SK-N-SH (cell line): ENCODE measurements around the gene STEAP3. TPM values are rescaled to one million over a fixed set of nuclear protein-coding genes. Genes with fewer than 3 reads are reported as not detected.

Experiments used
- CTCF ChIA-PET: fragments of 300-600, 350-600 bp; formaldehyde crosslinking; extraction: SDS; loops from one replicate; lab custom pipeline; 2021; lab: Yijun Ruan, JAX
- POLR2A ChIA-PET: fragments of 350-600 bp; sonication (Branson Sonifier 250); formaldehyde crosslinking; extraction: SDS; loops from one replicate; lab custom pipeline; 2020; ENCODE audit warnings: antibody characterized with exemption, inconsistent platforms; lab: Yijun Ruan, JAX
- DNase-seq: peaks from one replicate; pipeline ENCODE4 v3.0.0; 2012
- H2AFZ ChIP-seq: fragments of 200-600 bp; sonication (generic); 2 replicates; pipeline ENCODE4 v1.8.1; 2016; ENCODE audit warnings: antibody characterized with exemption, mild to moderate bottlenecking, low read depth
- H3F3A ChIP-seq: fragments of 200-600 bp; sonication (generic); replicated peaks from 2 replicates; pipeline ENCODE3; 2016; ENCODE audit warnings: antibody characterized with exemption, mild to moderate bottlenecking; ENCODE audit not compliant: insufficient read depth
- H3K27ac ChIP-seq, 2 experiments: fragments of 200-500 bp in 1 of 2; fragments of 200-600 bp in 1 of 2; sonication (Bioruptor generic) in 1 of 2; sonication (generic), shearing (Covaris generic) in 1 of 2; 2 replicates each; pipeline versions ENCODE4 v1.5.1 to v1.6.1; 2014 to 2016; ENCODE audit warnings: low read depth in 2 of 2, inconsistent platforms in 1 of 2, low read length in 1 of 2, mild to moderate bottlenecking in 1 of 2, mixed read lengths in 1 of 2
- H3K27me3 ChIP-seq: fragments of 200-600 bp; sonication (generic), shearing (Covaris generic); 2 replicates; pipeline ENCODE4 v1.6.1; 2016; ENCODE audit warnings: mixed run types; ENCODE audit not compliant: insufficient read depth
- H3K36me3 ChIP-seq, 2 experiments: fragments of 200-500 bp in 1 of 2; fragments of 200-600 bp in 1 of 2; sonication (Bioruptor generic) in 1 of 2; sonication (generic) in 1 of 2; replicated peaks in 1 of 2; 2 replicates each; pipeline versions ENCODE3 to v1.5.1; 2014 to 2016; ENCODE audit warnings: low read length in 1 of 2, mild to moderate bottlenecking in 1 of 2; ENCODE audit not compliant: insufficient read depth in 2 of 2, control insufficient read depth in 1 of 2
- H3K4me1 ChIP-seq, 2 experiments: fragments of 200-500 bp in 1 of 2; fragments of 200-600 bp in 1 of 2; sonication (Bioruptor generic) in 1 of 2; sonication (generic), shearing (Covaris generic) in 1 of 2; 2 replicates each; pipeline versions ENCODE4 v1.5.1 to v1.6.1; 2014 to 2016; ENCODE audit warnings: low read depth in 1 of 2, low read length in 1 of 2, mixed run types in 1 of 2; ENCODE audit not compliant: insufficient read depth in 2 of 2, control insufficient read depth in 1 of 2
- H3K4me2 ChIP-seq: fragments of 200-600 bp; sonication (generic), shearing (Covaris generic); 2 replicates; pipeline ENCODE4 v1.6.1; 2017; ENCODE audit warnings: mixed run types
- H3K4me3 ChIP-seq, 2 experiments: fragments of 200-500 bp in 1 of 2; fragments of 200-600 bp in 1 of 2; sonication (Bioruptor generic) in 1 of 2; sonication (generic), shearing (Covaris generic) in 1 of 2; 2 replicates each; pipeline versions ENCODE4 v1.5.1 to v1.8.1; 2014 to 2016; ENCODE audit warnings: low read depth in 2 of 2, inconsistent platforms in 1 of 2, low read length in 1 of 2, mild to moderate bottlenecking in 1 of 2, mixed read lengths in 1 of 2, moderate library complexity in 1 of 2
- H3K79me2 ChIP-seq: fragments of 200-600 bp; sonication (generic); 2 replicates; pipeline ENCODE4 v1.8.1; 2017; ENCODE audit warnings: mild to moderate bottlenecking; ENCODE audit not compliant: insufficient read depth
- H3K9ac ChIP-seq: fragments of 200-600 bp; sonication (generic); 2 replicates; pipeline ENCODE4 v1.6.1; 2017; ENCODE audit warnings: mixed run types
- H3K9me2 ChIP-seq: fragments of 200-600 bp; sonication (generic); 2 replicates; pipeline ENCODE4 v1.6.1; 2017; ENCODE audit warnings: mixed run types
- H3K9me3 ChIP-seq: fragments of 200-600 bp; sonication (generic); 2 replicates; pipeline ENCODE4 v1.6.1; 2017; ENCODE audit warnings: mixed run types, mild to moderate bottlenecking, moderate library complexity
- H4K20me1 ChIP-seq: fragments of 200-600 bp; sonication (generic); 2 replicates; pipeline ENCODE4 v1.6.1; 2017; ENCODE audit warnings: mild to moderate bottlenecking, mixed run types; ENCODE audit not compliant: insufficient read depth
- ELF1 ChIP-seq: IDR thresholded peaks from 2 replicates; pipeline ENCODE4 v1.4.0; 2012
- EP300 ChIP-seq, 2 experiments: IDR thresholded peaks; 2 replicates each; pipeline versions ENCODE4 v1.4.0 to v1.6.1; 2012; ENCODE audit warnings: borderline replicate concordance in 1 of 2, low read depth in 1 of 2, low read length in 1 of 2
- EZH2phosphoT487 ChIP-seq: fragments of 200-600 bp; sonication (generic); IDR thresholded peaks from 2 replicates; pipeline ENCODE4 v1.6.1; 2017; ENCODE audit warnings: low read depth, mixed run types, mild to moderate bottlenecking, antibody characterized with exemption, moderate library complexity, borderline replicate concordance
- GABPA ChIP-seq: IDR thresholded peaks from 2 replicates; pipeline ENCODE4 v1.4.0; 2012; ENCODE audit warnings: low read depth, mild to moderate bottlenecking
- MEF2A ChIP-seq: IDR thresholded peaks from 2 replicates; pipeline ENCODE4 v1.4.0; 2012; ENCODE audit warnings: low read depth, borderline replicate concordance
- MXI1 ChIP-seq: IDR thresholded peaks from 2 replicates; pipeline ENCODE4 v1.6.1; 2012; ENCODE audit warnings: mild to moderate bottlenecking, low read depth, low read length, improper control_type of control experiment
- NRF1 ChIP-seq: IDR thresholded peaks from 2 replicates; pipeline ENCODE4 v1.6.1; 2012; ENCODE audit warnings: low read depth, mild to moderate bottlenecking, low read length
- RAD21 ChIP-seq: IDR thresholded peaks from 2 replicates; pipeline ENCODE4 v1.6.1; 2012; ENCODE audit warnings: mild to moderate bottlenecking, low read length
- RCOR1 ChIP-seq: fragments of 150-350 bp; IDR thresholded peaks from 2 replicates; pipeline ENCODE4 v1.6.1; 2017; ENCODE audit warnings: antibody characterized with exemption, low read length
- RFX5 ChIP-seq: IDR thresholded peaks from 2 replicates; pipeline ENCODE4 v1.6.1; 2012; ENCODE audit warnings: mild to moderate bottlenecking, improper control_type of control experiment, low read length
- TAF1 ChIP-seq: IDR thresholded peaks from 2 replicates; pipeline ENCODE4 v1.6.1; 2012; ENCODE audit warnings: low read depth, mild to moderate bottlenecking, low read length, moderate library complexity, borderline replicate concordance
- YY1 ChIP-seq: IDR thresholded peaks from 2 replicates; pipeline ENCODE4 v1.4.0; 2012; ENCODE audit warnings: low read depth, mild to moderate bottlenecking
- WGBS: methylation state at CpG from one replicate; pipeline ENCODE4 v1.1.6; 2017; ENCODE audit warnings: low lambda C conversion rate; 5-methylcytosine and 5-hydroxymethylcytosine counted together
- polyA plus RNA-seq, 3 experiments: library from polyadenylated mRNA; depleted of rRNA; stranded (reverse); fragments of >200 nt; gene quantifications; 2 replicates each; pipeline ENCODE4 v1.2.3, GENCODE V29; 2012
- TF ChIP-seq, protein P1 (sequence below): IDR thresholded peaks from 2 replicates; pipeline ENCODE4 v1.6.1; 2012; ENCODE audit warnings: mild to moderate bottlenecking, low read depth, low read length, moderate library complexity
- TF ChIP-seq, protein P2 (sequence below): IDR thresholded peaks from 2 replicates; pipeline ENCODE4 v1.4.0; 2012; ENCODE audit warnings: low read depth
- TF ChIP-seq, protein P3 (sequence below): fragments of 150-350 bp; IDR thresholded peaks from 2 replicates; pipeline ENCODE4 v1.6.1; 2016; ENCODE audit warnings: mild to moderate bottlenecking, low read depth, low read length

Gene STEAP3
- polyA plus RNA-seq, 1 of the 3 experiments (the other 2 are of a cell fraction): 30.6 TPM

DNA sequence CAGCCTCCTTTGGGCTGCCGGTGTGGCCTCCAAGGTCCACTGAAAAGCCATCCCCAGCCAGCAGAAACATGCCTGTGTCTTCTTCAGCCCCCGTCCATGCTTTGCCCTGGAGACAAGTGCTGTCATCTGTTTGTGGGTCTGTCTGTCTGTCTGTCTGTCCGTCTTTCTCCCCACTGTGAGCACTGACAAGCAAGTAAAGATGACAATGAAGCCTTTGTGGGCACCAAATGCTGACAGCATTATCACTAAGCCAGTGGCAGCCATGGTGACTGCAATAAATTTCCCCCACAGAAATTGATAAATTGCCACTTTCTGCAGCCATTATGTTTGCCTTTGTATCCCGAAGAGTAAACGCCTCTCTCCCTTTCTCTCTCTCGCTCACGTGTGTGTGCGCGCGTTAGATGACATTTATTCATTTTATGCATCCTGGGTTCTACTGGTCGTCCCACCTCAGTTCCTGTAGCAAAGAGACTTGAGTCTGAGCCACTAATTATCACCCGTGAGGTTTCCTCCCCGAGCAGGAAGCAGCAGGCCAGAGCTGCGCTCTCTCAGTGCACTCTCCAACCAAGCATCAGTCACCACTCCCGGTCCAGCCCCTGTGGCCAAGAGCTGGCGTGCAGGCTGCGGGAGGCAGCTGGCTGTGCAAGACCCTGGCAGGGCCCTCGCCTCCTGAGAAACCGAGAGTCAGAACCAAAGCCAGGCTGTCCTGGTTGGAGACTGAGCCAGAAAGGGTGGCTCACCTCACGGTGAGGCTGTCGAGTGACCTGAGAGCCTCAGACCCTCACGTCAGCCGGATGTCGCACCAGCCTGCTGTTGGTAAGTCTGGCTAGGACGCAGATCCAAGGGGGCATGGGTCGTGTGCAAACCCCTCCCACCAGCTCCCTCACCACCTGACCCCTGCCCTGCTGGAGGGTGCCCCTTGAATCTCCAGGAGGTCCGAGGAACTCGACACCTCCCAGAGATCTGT lies 6.9 kb downstream of the STEAP3 start:
- DNase-seq: no peak
- Histone ChIP-seq H3K4me3 (no peak overlapping the region), H3K9me3 (no peaks in the 10 kb centered on the region), H3K4me2 (no peak overlapping the region), H3F3A (no peaks in the 10 kb centered on the region), H2AFZ (no peak overlapping the region), H3K27ac (no peak overlapping the region), H3K36me3 (no peaks in the 10 kb centered on the region), H3K9me2 (no peaks in the 10 kb centered on the region), H3K9ac (no peak overlapping the region), H4K20me1 (no peaks in the 10 kb centered on the region), H3K79me2 (no peaks in the 10 kb centered on the region), H3K4me1 (peaks cover 0 to 23% of the 10 kb centered on the region in 2 experiments; a peak in 2 of 4 replicates), H3K27me3 (no peaks in the 10 kb centered on the region)
- CTCF ChIA-PET: interaction anchor here (1.1 to 1.6 kb wide), 3 partner anchors 10 to 35 kb away, joined by 4 to 5 read pairs (median 5); no protein-coding TSS in a partner anchor
- POLR2A ChIA-PET: no interaction called here
- TF ChIP-seq NRF1 (no peak), EZH2phosphoT487 (no peak), TAF1 (no peak), ELF1 (no peak), RCOR1 (no peak), RFX5 (no peak), MXI1 (no peak), EP300 (IDR thresholded peaks at IDR 0.05; ENCODE audit: borderline replicate concordance in 1 of 2, low read depth in 1 of 2, low read length in 1 of 2) (no peak), YY1 (no peak), MEF2A (no peak), RAD21 (no peak), GABPA (no peak)
- TF ChIP-seq, protein P1, sequence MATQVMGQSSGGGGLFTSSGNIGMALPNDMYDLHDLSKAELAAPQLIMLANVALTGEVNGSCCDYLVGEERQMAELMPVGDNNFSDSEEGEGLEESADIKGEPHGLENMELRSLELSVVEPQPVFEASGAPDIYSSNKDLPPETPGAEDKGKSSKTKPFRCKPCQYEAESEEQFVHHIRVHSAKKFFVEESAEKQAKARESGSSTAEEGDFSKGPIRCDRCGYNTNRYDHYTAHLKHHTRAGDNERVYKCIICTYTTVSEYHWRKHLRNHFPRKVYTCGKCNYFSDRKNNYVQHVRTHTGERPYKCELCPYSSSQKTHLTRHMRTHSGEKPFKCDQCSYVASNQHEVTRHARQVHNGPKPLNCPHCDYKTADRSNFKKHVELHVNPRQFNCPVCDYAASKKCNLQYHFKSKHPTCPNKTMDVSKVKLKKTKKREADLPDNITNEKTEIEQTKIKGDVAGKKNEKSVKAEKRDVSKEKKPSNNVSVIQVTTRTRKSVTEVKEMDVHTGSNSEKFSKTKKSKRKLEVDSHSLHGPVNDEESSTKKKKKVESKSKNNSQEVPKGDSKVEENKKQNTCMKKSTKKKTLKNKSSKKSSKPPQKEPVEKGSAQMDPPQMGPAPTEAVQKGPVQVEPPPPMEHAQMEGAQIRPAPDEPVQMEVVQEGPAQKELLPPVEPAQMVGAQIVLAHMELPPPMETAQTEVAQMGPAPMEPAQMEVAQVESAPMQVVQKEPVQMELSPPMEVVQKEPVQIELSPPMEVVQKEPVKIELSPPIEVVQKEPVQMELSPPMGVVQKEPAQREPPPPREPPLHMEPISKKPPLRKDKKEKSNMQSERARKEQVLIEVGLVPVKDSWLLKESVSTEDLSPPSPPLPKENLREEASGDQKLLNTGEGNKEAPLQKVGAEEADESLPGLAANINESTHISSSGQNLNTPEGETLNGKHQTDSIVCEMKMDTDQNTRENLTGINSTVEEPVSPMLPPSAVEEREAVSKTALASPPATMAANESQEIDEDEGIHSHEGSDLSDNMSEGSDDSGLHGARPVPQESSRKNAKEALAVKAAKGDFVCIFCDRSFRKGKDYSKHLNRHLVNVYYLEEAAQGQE: no peak
- TF ChIP-seq, protein P2, sequence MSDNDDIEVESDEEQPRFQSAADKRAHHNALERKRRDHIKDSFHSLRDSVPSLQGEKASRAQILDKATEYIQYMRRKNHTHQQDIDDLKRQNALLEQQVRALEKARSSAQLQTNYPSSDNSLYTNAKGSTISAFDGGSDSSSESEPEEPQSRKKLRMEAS: no peak
- TF ChIP-seq, protein P3, sequence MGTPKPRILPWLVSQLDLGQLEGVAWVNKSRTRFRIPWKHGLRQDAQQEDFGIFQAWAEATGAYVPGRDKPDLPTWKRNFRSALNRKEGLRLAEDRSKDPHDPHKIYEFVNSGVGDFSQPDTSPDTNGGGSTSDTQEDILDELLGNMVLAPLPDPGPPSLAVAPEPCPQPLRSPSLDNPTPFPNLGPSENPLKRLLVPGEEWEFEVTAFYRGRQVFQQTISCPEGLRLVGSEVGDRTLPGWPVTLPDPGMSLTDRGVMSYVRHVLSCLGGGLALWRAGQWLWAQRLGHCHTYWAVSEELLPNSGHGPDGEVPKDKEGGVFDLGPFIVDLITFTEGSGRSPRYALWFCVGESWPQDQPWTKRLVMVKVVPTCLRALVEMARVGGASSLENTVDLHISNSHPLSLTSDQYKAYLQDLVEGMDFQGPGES: no peak
- 93% methylated on average over 24 of the region's 28 CpGs for WGBS
